Right atrium auricular region (tissue), 2 donors: ENCODE data around the gene CCDC86. TPM values are rescaled to one million over a fixed set of nuclear protein-coding genes. Genes with fewer than 3 reads are reported as not detected.

Experiments used
- DNase-seq: peaks from one replicate; pipeline ENCODE4 v3.0.0-alpha.2; 2019; ENCODE audit warnings: low spot score
- H3K27ac ChIP-seq, 2 donors: fragments of 200-600 bp; sonication (generic); 1 replicate in 1 of 2; 2 replicates in 1 of 2; pipeline ENCODE4 v1.5.1; 2016 to 2019
- H3K27me3 ChIP-seq, 2 donors: fragments of 200-600 bp; sonication (generic); one replicate each; pipeline versions ENCODE4 v1.5.1 to v1.6.0; 2017 to 2019
- H3K36me3 ChIP-seq: fragments of 200-600 bp; sonication (generic); one replicate; pipeline ENCODE4 v1.5.1; 2016
- H3K4me1 ChIP-seq, 2 donors: fragments of 200-600 bp; sonication (generic); one replicate each; pipeline versions ENCODE4 v1.5.1 to v1.6.0; 2017 to 2019
- H3K4me3 ChIP-seq, 2 donors: fragments of 200-600 bp; sonication (generic); 1 replicate in 1 of 2; 2 replicates in 1 of 2; pipeline ENCODE4 v1.5.1; 2017 to 2019; ENCODE audit warnings: mild to moderate bottlenecking in 1 of 2, moderate library complexity in 1 of 2
- H3K9me3 ChIP-seq, 2 donors: fragments of 200-600 bp; sonication (generic); one replicate each; pipeline ENCODE4 v1.5.1; 2019
- CTCF ChIP-seq, 2 donors: fragments of 200-600 bp; sonication (generic); IDR thresholded peaks; one replicate each; pipeline ENCODE4 v1.5.1; 2019; ENCODE audit warnings: antibody characterized with exemption in 2 of 2
- total RNA-seq, 2 donors: library from RNA; depleted of rRNA; stranded (reverse); fragments of >200 nt; gene quantifications; one replicate each; pipeline ENCODE4 v1.1.0, GENCODE V29; 2016

The CCDC86 gene
- 10 to 100 TPM in 1 of 2 donors, 1 to 10 TPM in 1; 9.1 to 10.2 TPM for total RNA-seq

- Histone ChIP-seq H3K4me3 (peak within 1 kb of the TSS; percentile 55 to 85), H3K9me3 (no peaks in the 10 kb centered on the region), H3K27me3 (no peaks in the 10 kb centered on the region), H3K36me3 (no peaks in the 10 kb centered on the region), H3K27ac (peak within 1 kb of the TSS; percentile 77), H3K4me1 (peaks cover 0 to 41% of the 10 kb centered on the region in 2 donors)
- peak; percentile 98 for DNase-seq
- no peak for TF ChIP-seq CTCF (IDR thresholded peaks at IDR 0.05)
Observed at GRCh38 chr11:60841797-60842667, at the start of gene CCDC86. TSS of gene CCDC86 (plus strand) at chr11:60842113. CDS start at chr11:60842125, 12 bp downstream.

GRCh38 chr11:60792521-60792920, 49.4 kb upstream of the CCDC86 start:
- Histone ChIP-seq H3K4me3 (no peak overlapping the region), H3K27ac (no peak overlapping the region), H3K9me3 (no peaks in the 10 kb centered on the region), H3K27me3 (no peaks in the 10 kb centered on the region), H3K36me3 (no peaks in the 10 kb centered on the region), H3K4me1 (peaks cover 0 to 1% of the 10 kb centered on the region in 2 donors)
- DNase-seq: no peak
- TF ChIP-seq CTCF (IDR thresholded peaks at IDR 0.05): no peak

GRCh38 chr11:60795291-60795690, 46.6 kb upstream of the CCDC86 start:
- no peak for TF ChIP-seq CTCF (IDR thresholded peaks at IDR 0.05)
- DNase-seq: no peak
- Histone ChIP-seq H3K27ac (no peak overlapping the region), H3K27me3 (no peaks in the 10 kb centered on the region), H3K4me3 (no peak overlapping the region), H3K9me3 (no peaks in the 10 kb centered on the region), H3K4me1 (no peaks in the 10 kb centered on the region), H3K36me3 (no peaks in the 10 kb centered on the region)

DNA sequence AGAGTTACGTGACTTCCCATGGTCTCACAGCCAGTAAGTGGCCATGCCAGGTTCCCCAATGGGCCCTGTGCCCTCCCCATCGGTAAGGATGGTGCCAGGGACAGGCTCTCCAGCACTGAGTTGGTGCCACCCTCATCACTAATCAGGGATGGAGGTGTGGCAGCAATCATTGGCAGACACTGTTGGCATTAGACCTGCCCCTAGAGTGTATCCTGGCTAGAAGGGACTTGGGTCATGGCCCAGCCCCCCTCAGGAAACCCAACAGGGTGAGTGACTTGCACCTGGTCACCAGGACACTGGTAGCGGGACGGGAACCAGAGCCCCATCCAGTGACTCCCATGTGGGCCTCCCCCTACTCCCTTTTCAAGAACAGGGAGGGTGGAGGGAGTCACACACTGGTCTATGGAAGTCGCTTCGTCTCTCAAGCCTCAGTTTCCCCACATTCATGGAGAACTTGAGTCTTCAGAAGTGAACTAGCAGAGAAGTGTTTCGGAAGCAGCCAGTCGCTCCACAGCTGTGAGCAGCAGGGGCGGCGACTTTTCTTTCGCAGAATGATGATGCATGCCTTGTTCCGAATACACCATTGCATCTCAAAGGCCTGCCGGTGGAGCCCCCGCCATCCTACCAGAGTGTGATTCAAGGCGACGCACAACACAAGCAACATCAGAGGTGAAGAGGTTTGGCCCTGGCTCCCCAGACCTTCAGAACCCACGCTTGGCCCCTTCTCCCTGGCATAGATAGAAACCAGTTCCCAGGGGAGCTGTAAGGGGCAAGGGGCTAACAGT, 43.9 kb upstream of the CCDC86 start:
- no peak for TF ChIP-seq CTCF (IDR thresholded peaks at IDR 0.05)
- Histone ChIP-seq H3K4me3 (no peak overlapping the region), H3K27me3 (no peaks in the 10 kb centered on the region), H3K27ac (no peak overlapping the region), H3K36me3 (no peaks in the 10 kb centered on the region), H3K4me1 (no peaks in the 10 kb centered on the region), H3K9me3 (no peaks in the 10 kb centered on the region)
- no peak for DNase-seq

DNA sequence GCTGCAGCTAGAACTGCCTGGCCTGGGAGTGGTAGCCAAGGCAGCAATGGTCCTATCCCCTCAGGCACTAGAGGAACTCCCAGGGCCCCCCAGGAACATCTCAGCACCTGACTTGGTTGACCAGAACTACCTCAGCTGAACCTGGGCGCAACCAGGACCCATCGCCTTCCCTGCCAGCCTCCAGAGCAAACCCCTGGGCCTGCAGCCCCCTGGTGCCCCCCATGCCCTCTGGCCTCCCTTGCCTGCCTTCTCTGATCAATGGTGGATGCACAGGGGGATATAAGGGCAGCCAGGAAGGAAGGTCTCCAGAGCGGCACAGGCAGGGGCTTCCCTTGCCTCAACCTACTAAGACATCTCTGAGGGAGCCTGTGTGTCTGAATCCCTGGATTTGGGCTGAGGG, 43.3 kb upstream of the CCDC86 start:
- H3K27ac ChIP-seq: no peak overlapping the region

More for the DNA sequence above, 43.3 kb upstream of the CCDC86 start:
- no peaks in the 10 kb centered on the region for H3K36me3 ChIP-seq
- H3K27me3 ChIP-seq: no peaks in the 10 kb centered on the region
- H3K4me1 ChIP-seq: no peaks in the 10 kb centered on the region
- no peak overlapping the region for H3K4me3 ChIP-seq
- DNase-seq: no peak
- TF ChIP-seq CTCF (IDR thresholded peaks at IDR 0.05): no peak
- H3K9me3 ChIP-seq: no peaks in the 10 kb centered on the region
